Inflammatory macrophage (primary cell): ENCODE results near the gene LRRC74A.
A peak's percentile ranks its signal among the peaks of the same experiment; 100 is the strongest.

ENCODE experiments used
- DNase-seq, 2 donors: peaks; one replicate each; pipeline ENCODE4 v3.0.0-alpha.2; 2020 to 2022
- total RNA-seq, 18 experiments: gene quantifications; one replicate each; lab custom pipeline; 2026; ENCODE audit warnings: mixed read lengths in 6 of 18, inconsistent platforms in 2 of 18; lab: John Stamatoyannopoulos, UW

LRRC74A gene
- total RNA-seq, result 0 to 0.20 (median 0.11) reads per million in 18 experiments

GRCh38 chr14:76826122-76826521, at the start of gene LRRC74A:
LRRC74A (plus strand) TSS chr14:76826408; CDS start chr14:76826698, 290 bp downstream.
- peak in 1 of 2 donors; percentile 36 for DNase-seq

- peak; percentile 55 to 74 for DNase-seq
Observed at GRCh38 chr14:76776428-76777251, 49.6 kb upstream of the LRRC74A start.

GRCh38 chr14:76777721-76778120, 48.5 kb upstream of the LRRC74A start:
- no peak for DNase-seq

GRCh38 chr14:76778546-76779215, 47.5 kb upstream of the LRRC74A start:
- DNase-seq, result no peak

GRCh38 chr14:76779221-76780057, 46.8 kb upstream of the LRRC74A start:
- no peak for DNase-seq

- DNase-seq, result no peak
Observed at GRCh38 chr14:76780058-76780345, 46.2 kb upstream of the LRRC74A start.

- no peak for DNase-seq
Observed at GRCh38 chr14:76780360-76780759, 45.8 kb upstream of the LRRC74A start.

- no peak for DNase-seq
Observed at GRCh38 chr14:76780875-76781647, 45.1 kb upstream of the LRRC74A start.

GRCh38 chr14:76781648-76782051, 44.6 kb upstream of the LRRC74A start:
- DNase-seq, result no peak

- DNase-seq, result no peak
Observed at GRCh38 chr14:76782115-76782884, 43.9 kb upstream of the LRRC74A start.

- DNase-seq, result no peak
Observed at GRCh38 chr14:76782885-76783566, 43.2 kb upstream of the LRRC74A start.

- DNase-seq, result no peak
Observed at GRCh38 chr14:76784266-76784874, 41.8 kb upstream of the LRRC74A start.

- peak; percentile 81 to 84 for DNase-seq
Observed at GRCh38 chr14:76784881-76785280, 41.3 kb upstream of the LRRC74A start.

- DNase-seq, result no peak
Observed at GRCh38 chr14:76786601-76787000, 39.6 kb upstream of the LRRC74A start.

- DNase-seq, result no peak
Observed at GRCh38 chr14:76792422-76792821, 33.8 kb upstream of the LRRC74A start.

GRCh38 chr14:76793324-76793723, 32.9 kb upstream of the LRRC74A start:
- DNase-seq, result no peak

- no peak for DNase-seq
Observed at GRCh38 chr14:76793956-76794355, 32.3 kb upstream of the LRRC74A start.

- DNase-seq, result no peak
Observed at GRCh38 chr14:76806446-76806845, 19.8 kb upstream of the LRRC74A start.

GRCh38 chr14:76808011-76808410, 18.2 kb upstream of the LRRC74A start:
- DNase-seq, result peak; percentile 24 to 54

- DNase-seq, result no peak
Observed at GRCh38 chr14:76808990-76809389, 17.2 kb upstream of the LRRC74A start.

- no peak for DNase-seq
Observed at GRCh38 chr14:76810525-76810924, 15.7 kb upstream of the LRRC74A start.
